Measurements from ENCODE around the gene MTERF2. TPM values are rescaled to one million over a fixed set of nuclear protein-coding genes. Genes with fewer than 3 reads are reported as not detected.

Gene MTERF2
- total RNA-seq, 1 experiment from 2014 or later, result 7.0 TPM

- TF ChIP-seq EMX1 (CRISPR knock-in tag; IDR thresholded peaks at IDR 0.05), result no peak
- no peak for TF ChIP-seq ZNF512 (CRISPR knock-in tag; IDR thresholded peaks at IDR 0.05; ENCODE audit: borderline replicate concordance)
- no peak for TF ChIP-seq AFF4 (CRISPR knock-in tag; IDR thresholded peaks at IDR 0.05; ENCODE audit: borderline replicate concordance)
- no peak for TF ChIP-seq SP1 (CRISPR knock-in tag; conservative IDR thresholded peaks at IDR 0.05)
- TF ChIP-seq IRF1 (CRISPR knock-in tag; IDR thresholded peaks at IDR 0.05), result no peak
- no peak for TF ChIP-seq NR1H2 (CRISPR knock-in tag; IDR thresholded peaks at IDR 0.05)
- TF ChIP-seq ZNF219 (CRISPR knock-in tag; IDR thresholded peaks at IDR 0.05; ENCODE audit: borderline replicate concordance), result no peak
Observed at GRCh38 chr12:106941481-106942156, 45.3 kb downstream of the MTERF2 start (continued).

- no peak for ATAC-seq
- no peak for TF ChIP-seq USF2 (CRISPR knock-in tag; IDR thresholded peaks at IDR 0.05)
- peaks cover 12% of the 10 kb centered on the region; the same call in 1 of the 2 replicates for H3K27me3 Mint-ChIP-seq (ENCODE audit: low read depth)
- no peak for DNase-seq (ENCODE audit: low spot score)
- H3K4me3 Mint-ChIP-seq, result no peak overlapping the region
- no peak overlapping the region for H3K27ac Mint-ChIP-seq
- CTCF ChIA-PET, result no interaction called here
- POLR2A ChIA-PET, result no interaction called here
- H3K36me3 Mint-ChIP-seq, result no peaks in the 10 kb centered on the region; the same call in 1 of the 2 replicates
- H3K9me3 Mint-ChIP-seq, result peaks cover 27% of the 10 kb centered on the region
- no peaks in the 10 kb centered on the region for H3K4me1 Mint-ChIP-seq
Observed at GRCh38 chr12:106934277-106934676, 52.7 kb downstream of the MTERF2 start.

Other genes starting within 250 kb of the MTERF2 start
- gene RIC8B, start 212.5 kb downstream of the MTERF2 start, total RNA-seq (2021), result 14.5 to 20.2 TPM (median 17.3 TPM) in 3 replicates
- gene TMEM263, start 31.2 kb downstream of the MTERF2 start, total RNA-seq (2021), result 15.2 to 18.0 TPM (median 16.8 TPM) in 3 replicates
- 23.1 to 25.5 TPM (median 24.8 TPM) in 3 replicates for gene CRY1, start 106.4 kb upstream of the MTERF2 start, total RNA-seq (2021)